ENCODE measurements around the gene ASGR2.
"Not testable (repeated sequence)": the region's sequence is repeated elsewhere in the genome, so short reads cannot be mapped to it uniquely, and the experiment has no call there.

ASGR2 gene

GRCh38 chr17:7124923-7125322 lies 10.3 kb upstream of the ASGR2 start:
- DNase-seq (ENCODE audit: low spot score), result peak; percentile 28

GRCh38 chr17:7123844-7124243 lies 9.2 kb upstream of the ASGR2 start:
- no peak for DNase-seq (ENCODE audit: low spot score)

GRCh38 chr17:7122381-7122780 lies 7.8 kb upstream of the ASGR2 start:
- no peak for DNase-seq (ENCODE audit: low spot score)

- not testable (repeated sequence) for DNase-seq (ENCODE audit: low spot score)
Measured at GRCh38 chr17:7120635-7121034, 6.0 kb upstream of the ASGR2 start.

- DNase-seq (ENCODE audit: low spot score), result no peak
Measured at GRCh38 chr17:7120123-7120522, 5.5 kb upstream of the ASGR2 start.

GRCh38 chr17:7119314-7119713 lies 4.7 kb upstream of the ASGR2 start:
- no peak for DNase-seq (ENCODE audit: low spot score)

GRCh38 chr17:7114875-7115614 lies 423 bp upstream of the ASGR2 start:
- DNase-seq (ENCODE audit: low spot score), result no peak

- no peak for DNase-seq (ENCODE audit: low spot score)
Measured at GRCh38 chr17:7113273-7114071, 1.1 kb downstream of the ASGR2 start.

- DNase-seq (ENCODE audit: low spot score), result no peak
Measured at GRCh38 chr17:7112510-7113108, 2.0 kb downstream of the ASGR2 start.

- DNase-seq (ENCODE audit: low spot score), result no peak
Measured at GRCh38 chr17:7111784-7112509, 2.7 kb downstream of the ASGR2 start.

- no peak for DNase-seq (ENCODE audit: low spot score)
Measured at GRCh38 chr17:7110617-7111306, 3.9 kb downstream of the ASGR2 start.

GRCh38 chr17:7109461-7110322 lies 4.9 kb downstream of the ASGR2 start:
- DNase-seq (ENCODE audit: low spot score), result no peak

GRCh38 chr17:7108981-7109380 lies 5.6 kb downstream of the ASGR2 start:
- no peak for DNase-seq (ENCODE audit: low spot score)

- no peak for DNase-seq (ENCODE audit: low spot score)
Measured at GRCh38 chr17:7108560-7108925, 6.1 kb downstream of the ASGR2 start.

- no peak for DNase-seq (ENCODE audit: low spot score)
Measured at GRCh38 chr17:7107795-7108559, 6.6 kb downstream of the ASGR2 start.

GRCh38 chr17:7107012-7107754 lies 7.4 kb downstream of the ASGR2 start:
- DNase-seq (ENCODE audit: low spot score), result no peak

GRCh38 chr17:7102421-7102820 lies 12.2 kb downstream of the ASGR2 start:
- DNase-seq (ENCODE audit: low spot score), result no peak

- no peak for DNase-seq (ENCODE audit: low spot score)
Measured at GRCh38 chr17:7101531-7101930, 13.1 kb downstream of the ASGR2 start.

- DNase-seq (ENCODE audit: low spot score), result not testable (repeated sequence)
Measured at GRCh38 chr17:7100641-7101379, 13.8 kb downstream of the ASGR2 start.

Measured in COLO829 (cell line).